ENCODE data around the gene OARD1. TPM values are rescaled to one million over a fixed set of nuclear protein-coding genes. Genes with fewer than 3 reads are reported as not detected.

Gene OARD1
- total RNA-seq, 1 donor from 2014 or later = 9.7 TPM

DNA sequence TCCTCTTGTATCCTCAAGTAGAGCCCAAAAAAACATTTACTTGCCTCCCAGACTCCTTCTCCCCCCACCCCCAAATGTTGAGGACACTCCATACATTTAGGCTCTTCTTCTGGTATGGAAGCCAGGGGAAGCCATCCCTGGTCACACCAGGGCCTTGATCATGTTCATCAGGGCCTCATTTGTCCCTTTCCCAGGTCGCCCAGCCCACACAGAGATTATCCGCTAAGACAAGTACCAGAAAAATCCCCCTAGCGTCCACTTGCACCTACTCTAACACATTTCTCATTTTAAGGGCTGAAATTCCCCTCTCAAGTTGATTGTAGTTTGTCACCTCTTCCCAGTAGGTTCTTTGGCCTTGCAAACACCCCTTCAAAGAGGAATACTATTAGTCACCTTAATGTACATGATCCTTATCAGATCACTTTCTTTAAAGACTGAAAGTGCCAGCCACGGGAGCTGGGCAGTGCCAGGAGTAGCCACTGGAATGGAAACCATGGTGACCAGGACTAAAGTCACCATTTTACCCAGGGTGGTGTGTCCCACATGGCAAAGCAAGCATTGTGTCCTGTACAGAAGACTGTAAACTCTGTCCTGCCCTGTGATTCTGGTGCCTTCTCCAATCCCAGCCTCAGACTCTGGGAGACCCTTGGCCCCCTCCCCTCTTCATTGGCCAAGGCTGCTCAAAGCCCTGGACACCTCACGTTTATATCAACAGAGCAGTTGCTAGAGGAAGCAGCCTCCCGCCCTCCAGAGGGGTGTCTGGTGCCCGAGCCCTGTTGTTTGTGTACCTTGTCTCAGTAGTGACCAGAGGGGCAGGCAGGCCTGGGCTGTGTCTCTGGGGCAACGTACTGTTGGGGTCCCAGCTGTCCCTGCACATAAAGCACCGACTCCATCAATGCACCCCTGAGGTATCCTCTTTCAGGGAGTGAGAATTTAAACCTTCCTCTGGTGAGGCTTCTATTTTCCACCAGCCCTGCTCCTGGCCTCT is 24.1 kb downstream of the OARD1 start:
- DNase-seq (ENCODE audit: low read depth, low spot score) = no peak

GRCh38 chr6:41047306-41047705 is 24.9 kb downstream of the OARD1 start:
- no peak for DNase-seq (ENCODE audit: low read depth, low spot score)

DNA sequence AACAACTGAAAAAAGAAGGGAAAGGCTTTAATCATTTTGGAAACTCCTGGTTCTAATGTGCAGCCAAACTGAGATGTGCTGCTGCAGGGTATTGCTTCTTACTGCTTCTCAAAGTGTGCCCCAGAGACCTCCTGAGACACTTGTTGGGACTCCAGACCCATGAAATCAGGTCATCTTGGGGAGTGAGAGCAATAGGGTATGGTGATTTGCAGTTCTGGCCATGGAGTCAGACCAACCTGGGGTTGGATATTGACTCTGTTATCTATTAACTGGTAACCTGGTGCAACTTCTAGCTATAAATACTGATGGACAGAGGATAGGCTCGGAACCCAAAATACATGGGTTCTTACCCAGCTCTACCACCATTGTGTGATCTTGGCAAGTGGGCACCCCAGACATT is 26.1 kb downstream of the OARD1 start:
- no peak for DNase-seq (ENCODE audit: low read depth, low spot score)

- DNase-seq (ENCODE audit: low read depth, low spot score) = no peak
Observed at GRCh38 chr6:41045664-41046063, 26.5 kb downstream of the OARD1 start.

GRCh38 chr6:41043151-41043550 is 29.0 kb downstream of the OARD1 start:
- DNase-seq (ENCODE audit: low read depth, low spot score) = no peak

DNA sequence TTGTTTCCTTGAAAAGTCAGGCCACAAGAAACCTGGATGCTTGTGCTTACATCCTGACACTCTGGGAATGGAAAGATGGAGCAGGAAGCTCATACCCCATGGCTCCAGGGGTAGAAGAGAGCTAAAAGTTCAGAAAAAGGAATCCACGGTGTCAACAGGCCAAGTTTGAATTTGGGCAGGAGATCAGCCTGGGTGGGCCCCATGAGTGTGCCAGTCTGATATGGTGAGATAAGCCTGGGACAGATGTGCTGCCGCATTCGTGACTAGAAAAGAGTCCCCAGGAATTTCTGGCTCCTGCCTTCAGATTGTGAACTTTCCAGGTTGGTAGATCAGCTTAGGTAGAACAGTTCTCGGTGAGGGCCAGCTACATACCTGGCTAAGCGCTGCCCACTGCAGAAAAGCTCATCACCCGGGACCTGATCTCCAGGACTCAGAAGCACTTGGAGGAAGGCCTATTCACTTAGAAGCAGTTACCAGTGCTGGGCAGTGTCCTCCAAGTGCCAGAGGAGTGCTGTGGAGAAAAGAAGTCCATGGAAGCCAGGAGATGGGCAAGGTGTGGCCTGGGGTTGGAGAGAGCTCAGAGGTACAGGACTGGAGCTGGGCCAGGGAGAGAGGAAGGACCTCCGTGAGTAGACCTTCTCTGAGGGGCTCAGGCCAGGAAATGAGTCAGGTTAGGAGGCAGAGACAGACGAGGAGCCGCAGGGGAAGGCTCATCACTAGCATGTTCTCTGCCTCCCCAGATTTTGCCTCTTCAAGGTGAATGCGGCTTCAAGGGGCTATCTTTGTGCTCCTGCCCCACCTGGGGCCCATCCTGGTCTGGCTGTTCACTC is 29.7 kb downstream of the OARD1 start, which contains the start of gene TSPO2:
TSPO2 (plus strand) TSS at position 242 of the 830 bp plus-strand sequence; CDS start at position 761, 519 bp downstream.
- no peak for DNase-seq (ENCODE audit: low read depth, low spot score)

GRCh38 chr6:41040940-41041536 is 31.1 kb downstream of the OARD1 start:
- no peak for DNase-seq (ENCODE audit: low read depth, low spot score)

DNA sequence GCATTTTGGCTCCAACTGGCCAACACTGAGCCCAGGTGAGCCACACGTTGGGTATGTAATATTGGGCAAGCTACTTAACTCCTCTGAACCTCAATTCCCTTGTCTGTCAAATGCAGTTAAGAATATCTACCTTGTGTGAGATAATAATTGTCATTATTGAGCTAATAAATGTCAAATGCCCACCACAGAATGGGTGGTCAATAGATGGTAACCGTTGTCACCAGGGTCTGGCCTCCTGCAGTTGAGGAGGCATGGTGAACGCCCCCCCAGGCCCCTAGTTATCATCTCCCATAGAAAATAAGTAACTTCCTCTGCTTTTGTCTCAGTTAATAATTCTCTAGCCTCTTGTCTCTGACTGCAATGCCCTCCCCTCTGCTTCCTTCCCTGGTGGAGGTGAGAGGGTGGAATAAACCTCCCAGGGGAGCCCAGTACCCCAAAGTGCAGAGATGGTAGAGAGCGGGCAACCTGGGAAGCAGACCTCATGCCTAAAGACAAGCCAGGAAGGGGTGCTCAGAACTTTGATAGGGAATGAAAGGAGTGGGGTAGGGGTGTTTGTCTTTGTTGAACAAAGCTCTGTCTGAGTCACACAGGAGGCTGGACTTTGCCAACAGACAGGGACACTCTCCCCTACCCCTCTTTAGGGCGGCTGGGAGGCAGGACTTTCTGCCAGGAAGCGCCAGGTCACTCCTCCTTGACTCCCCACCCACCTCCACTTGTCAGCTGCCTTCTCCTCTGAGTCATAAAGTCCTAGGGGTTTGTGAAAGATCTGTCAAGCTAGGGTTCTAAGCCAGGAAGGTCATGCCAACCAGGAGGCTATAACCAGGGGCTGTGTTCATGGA is 31.8 kb downstream of the OARD1 start:
- no peak for DNase-seq (ENCODE audit: low read depth, low spot score)

GRCh38 chr6:41039060-41039998 is 32.8 kb downstream of the OARD1 start, which contains the start of gene UNC5CL:
Gene UNC5CL, minus strand, starts transcription at chr6:41039221. Its CDS starts 4,147 bp downstream, at chr6:41035074.
- no peak for DNase-seq (ENCODE audit: low read depth, low spot score)

GRCh38 chr6:41038205-41038604 is 34.0 kb downstream of the OARD1 start:
- no peak for DNase-seq (ENCODE audit: low read depth, low spot score)

GRCh38 chr6:41037107-41037900 is 34.9 kb downstream of the OARD1 start:
- DNase-seq (ENCODE audit: low read depth, low spot score) = no peak

- DNase-seq (ENCODE audit: low read depth, low spot score) = no peak
Observed at GRCh38 chr6:41036601-41037000, 35.6 kb downstream of the OARD1 start.

DNA sequence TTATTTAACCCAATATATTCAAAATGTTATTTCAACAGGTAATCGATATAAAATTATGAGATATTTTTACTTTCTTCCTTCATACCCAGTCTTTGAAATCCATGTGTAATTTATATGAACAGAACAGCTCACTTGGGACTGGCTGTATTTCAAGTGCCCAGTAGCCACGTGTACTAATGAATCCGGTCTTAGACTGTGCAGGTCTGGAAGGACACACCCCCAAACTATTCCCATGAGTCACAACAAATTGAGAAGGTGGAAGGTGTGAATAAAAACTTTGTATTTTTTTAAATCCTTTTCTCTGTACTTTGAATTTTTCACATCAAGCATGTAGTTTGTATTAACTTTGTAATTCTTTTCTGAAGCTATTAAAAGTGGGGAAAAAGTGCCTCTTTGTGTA is 36.0 kb downstream of the OARD1 start:
- no peak for DNase-seq (ENCODE audit: low read depth, low spot score)

- no peak for DNase-seq (ENCODE audit: low read depth, low spot score)
Observed at GRCh38 chr6:41033776-41034175, 38.4 kb downstream of the OARD1 start.

DNA sequence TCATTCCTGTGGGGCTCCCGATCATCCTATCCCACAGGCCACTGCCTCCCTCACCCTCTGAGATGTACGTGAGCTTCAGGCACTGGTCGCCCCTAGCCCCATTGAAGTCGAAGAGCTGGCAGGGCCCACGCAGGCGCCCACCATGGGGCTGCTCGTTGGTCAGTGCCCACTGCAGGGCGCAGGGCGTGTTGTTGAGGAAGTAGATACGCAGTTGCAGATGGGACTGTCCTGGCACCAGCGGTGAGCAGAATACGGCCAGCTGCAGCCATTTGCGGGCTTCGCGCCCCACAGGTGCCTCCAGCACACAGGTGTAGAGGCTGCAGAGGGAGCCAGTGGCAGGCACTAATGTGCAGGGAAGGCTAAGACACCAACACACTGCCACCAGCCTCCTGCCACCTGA is 39.3 kb downstream of the OARD1 start:
- no peak for DNase-seq (ENCODE audit: low read depth, low spot score)

GRCh38 chr6:41028561-41029412 is 43.4 kb downstream of the OARD1 start:
- no peak for DNase-seq (ENCODE audit: low read depth, low spot score)

- DNase-seq (ENCODE audit: low read depth, low spot score) = peak; percentile 32
Observed at GRCh38 chr6:41027799-41028560, 44.2 kb downstream of the OARD1 start.

Data from pulmonary artery endothelial cell (primary cell).